Vagina (tissue), 2 donors: ENCODE measurements around the gene PRKCQ. TPM values are rescaled to one million over a fixed set of nuclear protein-coding genes. Genes with fewer than 3 reads are reported as not detected.
A peak's percentile ranks its signal among the peaks of the same experiment; 100 is the strongest.

Source experiments
- DNase-seq, 2 donors: peaks; one replicate each; pipeline ENCODE4 v3.0.0-alpha.2; 2017; ENCODE audit errors: extremely low spot score in 2 of 2
- H3K27ac ChIP-seq: fragments of 200-600 bp; sonication (generic); one replicate; pipeline ENCODE4 v1.5.1; 2019
- H3K27me3 ChIP-seq: fragments of 200-600 bp; sonication (generic); one replicate; pipeline ENCODE4 v1.5.1; 2019
- H3K36me3 ChIP-seq, 2 donors: fragments of 200-600 bp; sonication (generic); one replicate each; pipeline ENCODE4 v1.5.1; 2017 to 2019
- H3K4me1 ChIP-seq: fragments of 200-600 bp; sonication (generic); one replicate; pipeline ENCODE4 v1.5.1; 2019
- H3K4me3 ChIP-seq, 2 donors: fragments of 200-600 bp; sonication (generic); 1 replicate in 1 of 2; 2 replicates in 1 of 2; pipeline ENCODE4 v1.5.1; 2016 to 2019
- H3K9me3 ChIP-seq: fragments of 200-600 bp; sonication (generic); one replicate; pipeline ENCODE4 v1.5.1; 2019
- POLR2A ChIP-seq, 2 donors: fragments of 450-650 bp; IDR thresholded peaks; one replicate each; pipeline ENCODE4 v1.6.1; 2017; ENCODE audit warnings: antibody characterized with exemption in 2 of 2, mild to moderate bottlenecking in 2 of 2, moderate library complexity in 2 of 2
- POLR2AphosphoS5 ChIP-seq, 2 donors: sonication (generic); formaldehyde crosslinking; IDR thresholded peaks; one replicate each; pipeline ENCODE4 v1.9.0; 2017; ENCODE audit warnings: antibody characterized with exemption in 2 of 2, mild to moderate bottlenecking in 2 of 2, low read depth in 1 of 2; ENCODE audit not compliant: insufficient read depth in 1 of 2
- intact Hi-C: fragments of 100-400 bp; cut with DNase I; formaldehyde crosslinking; loops from one replicate; pipeline ENCODE4 v1.15.1; 2023
- total RNA-seq: library from RNA; depleted of rRNA; stranded (reverse); fragments of >200 nt; gene quantifications from one replicate; pipeline ENCODE4 v1.2.3, GENCODE V29; 2016
- TF ChIP-seq, protein P1 (sequence below), 3 experiments: fragments of 450-650 bp in 2 of 3; fragments of 200-600 bp in 1 of 3; sonication (generic) in 1 of 3; IDR thresholded peaks; one replicate each; pipeline ENCODE4 v1.5.1; 2017 to 2019; ENCODE audit warnings: antibody characterized with exemption in 3 of 3, mild to moderate bottlenecking in 2 of 3, moderate library complexity in 2 of 3

The PRKCQ gene
- total RNA-seq, result 3.7 TPM

DNA sequence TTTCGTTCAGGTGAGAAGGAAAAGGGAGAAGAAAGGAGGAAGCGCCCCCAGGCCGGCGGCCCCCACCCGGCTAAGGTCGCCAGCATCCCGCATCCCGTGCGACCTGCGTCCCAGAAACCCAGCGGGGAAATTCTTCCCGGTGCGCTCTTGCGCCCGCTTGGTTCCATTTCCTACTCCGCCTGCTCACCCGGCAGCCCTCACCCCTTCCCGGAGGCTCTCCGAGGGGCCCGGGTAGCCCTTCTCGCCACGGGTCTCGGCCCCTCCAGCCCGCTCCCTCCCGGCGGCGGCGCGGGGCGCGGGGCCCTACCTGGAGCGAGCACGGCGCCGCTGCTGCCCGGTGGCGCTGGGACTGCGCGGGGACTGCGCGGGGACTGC is at the start of gene PRKCQ:
PRKCQ (minus strand) TSS at position 373 of the 375 bp plus-strand sequence. CDS start 65,141 bp downstream, outside the sequence.
- Histone ChIP-seq H3K27me3 (no peaks in the 10 kb centered on the region), H3K4me3 (peak within 1 kb of the TSS; percentile 52 to 86), H3K4me1 (no peaks in the 10 kb centered on the region), H3K27ac (peak within 1 kb of the TSS; percentile 20), H3K36me3 (no peaks in the 10 kb centered on the region), H3K9me3 (no peaks in the 10 kb centered on the region)
- intact Hi-C loops, result no loop called here
- TF ChIP-seq POLR2A (IDR thresholded peaks at IDR 0.05), result no peak
- no peak for TF ChIP-seq POLR2AphosphoS5 (IDR thresholded peaks at IDR 0.05; ENCODE audit: insufficient read depth in 1 of 2, low read depth in 1 of 2)
- TF ChIP-seq, protein P1, sequence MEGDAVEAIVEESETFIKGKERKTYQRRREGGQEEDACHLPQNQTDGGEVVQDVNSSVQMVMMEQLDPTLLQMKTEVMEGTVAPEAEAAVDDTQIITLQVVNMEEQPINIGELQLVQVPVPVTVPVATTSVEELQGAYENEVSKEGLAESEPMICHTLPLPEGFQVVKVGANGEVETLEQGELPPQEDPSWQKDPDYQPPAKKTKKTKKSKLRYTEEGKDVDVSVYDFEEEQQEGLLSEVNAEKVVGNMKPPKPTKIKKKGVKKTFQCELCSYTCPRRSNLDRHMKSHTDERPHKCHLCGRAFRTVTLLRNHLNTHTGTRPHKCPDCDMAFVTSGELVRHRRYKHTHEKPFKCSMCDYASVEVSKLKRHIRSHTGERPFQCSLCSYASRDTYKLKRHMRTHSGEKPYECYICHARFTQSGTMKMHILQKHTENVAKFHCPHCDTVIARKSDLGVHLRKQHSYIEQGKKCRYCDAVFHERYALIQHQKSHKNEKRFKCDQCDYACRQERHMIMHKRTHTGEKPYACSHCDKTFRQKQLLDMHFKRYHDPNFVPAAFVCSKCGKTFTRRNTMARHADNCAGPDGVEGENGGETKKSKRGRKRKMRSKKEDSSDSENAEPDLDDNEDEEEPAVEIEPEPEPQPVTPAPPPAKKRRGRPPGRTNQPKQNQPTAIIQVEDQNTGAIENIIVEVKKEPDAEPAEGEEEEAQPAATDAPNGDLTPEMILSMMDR (IDR thresholded peaks at IDR 0.05), result no peak
- DNase-seq, result no peak

DNA sequence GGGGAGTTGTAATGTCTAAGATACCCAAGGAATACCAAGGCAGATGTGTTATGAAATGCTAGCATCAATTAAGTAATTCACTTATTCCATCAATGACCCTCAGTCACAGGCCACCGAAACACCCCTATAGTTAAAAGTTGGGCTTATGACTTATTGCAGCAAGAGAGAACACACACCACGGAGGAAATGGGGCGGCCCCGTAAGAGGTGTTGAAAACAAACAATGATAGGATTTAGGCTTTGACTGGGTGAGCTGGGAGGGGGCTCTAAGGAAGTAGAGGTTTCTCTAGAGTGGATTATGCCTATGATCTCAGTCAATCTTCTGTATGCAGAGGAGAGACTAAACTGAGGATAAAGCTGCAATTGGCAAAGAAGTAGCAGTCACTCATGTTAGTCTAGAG is 45.4 kb upstream of the PRKCQ start:
- no peak overlapping the region for H3K27ac ChIP-seq
- no peak for DNase-seq
- intact Hi-C loops, result no loop called here
- TF ChIP-seq POLR2AphosphoS5 (IDR thresholded peaks at IDR 0.05; ENCODE audit: insufficient read depth in 1 of 2, low read depth in 1 of 2), result no peak
- TF ChIP-seq POLR2A (IDR thresholded peaks at IDR 0.05), result no peak
- TF ChIP-seq, protein P1 (IDR thresholded peaks at IDR 0.05), result no peak
- no peak overlapping the region for H3K4me3 ChIP-seq
- no peaks in the 10 kb centered on the region for H3K27me3 ChIP-seq
- H3K9me3 ChIP-seq, result no peaks in the 10 kb centered on the region
- H3K36me3 ChIP-seq, result no peaks in the 10 kb centered on the region
- H3K4me1 ChIP-seq, result no peaks in the 10 kb centered on the region

DNA sequence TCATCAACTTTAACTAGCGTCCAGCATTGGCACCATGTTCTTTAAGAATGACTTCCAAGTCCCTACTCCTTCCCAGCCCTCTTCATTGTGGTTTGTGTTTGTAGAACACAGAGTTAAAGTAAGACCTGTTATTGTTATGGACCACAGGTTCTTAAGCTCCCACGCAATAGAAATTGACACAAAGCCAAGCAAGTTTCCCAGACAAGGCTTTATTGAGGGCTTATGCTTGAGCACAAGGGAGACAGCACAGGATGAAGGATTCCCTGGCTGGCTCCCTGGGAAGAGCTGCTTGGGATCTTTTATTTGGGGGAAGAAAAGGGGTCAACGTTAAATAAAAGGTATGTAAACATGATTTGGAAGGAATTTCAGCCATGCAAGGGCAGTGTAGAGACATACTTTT is 44.3 kb upstream of the PRKCQ start:
- H3K9me3 ChIP-seq, result no peaks in the 10 kb centered on the region

DNA sequence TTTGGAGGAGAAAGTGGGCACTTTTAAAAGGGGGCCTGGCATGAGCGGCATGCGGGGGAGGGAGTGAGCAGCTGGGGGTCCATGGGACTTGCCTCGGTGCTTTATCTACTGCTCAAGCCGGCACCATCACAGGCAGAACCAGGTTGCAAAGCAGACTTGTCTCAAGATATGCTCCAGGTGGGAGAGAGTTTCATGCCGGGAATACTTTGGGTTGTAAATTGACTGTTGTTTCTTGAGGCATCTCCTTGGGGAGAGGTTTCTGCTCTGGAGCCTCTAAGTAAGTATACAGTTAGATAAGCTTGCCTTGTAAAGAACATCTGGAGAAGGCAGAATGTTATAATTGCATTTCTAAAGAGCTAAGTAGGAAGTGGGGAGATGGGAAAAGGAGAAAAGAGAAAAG is 42.8 kb upstream of the PRKCQ start:
- TF ChIP-seq POLR2AphosphoS5 (IDR thresholded peaks at IDR 0.05; ENCODE audit: insufficient read depth in 1 of 2, low read depth in 1 of 2), result no peak
- TF ChIP-seq, protein P1 (IDR thresholded peaks at IDR 0.05), result no peak
- TF ChIP-seq POLR2A (IDR thresholded peaks at IDR 0.05), result no peak
- Histone ChIP-seq H3K4me3 (no peak overlapping the region), H3K36me3 (no peaks in the 10 kb centered on the region), H3K4me1 (no peaks in the 10 kb centered on the region), H3K9me3 (no peaks in the 10 kb centered on the region), H3K27me3 (no peaks in the 10 kb centered on the region), H3K27ac (no peak overlapping the region)
- no peak for DNase-seq
- intact Hi-C loops, result no loop called here

More for the DNA sequence above, 44.3 kb upstream of the PRKCQ start:
- intact Hi-C loops, result no loop called here
- DNase-seq, result no peak
- Histone ChIP-seq H3K4me3 (no peak overlapping the region), H3K27me3 (no peaks in the 10 kb centered on the region), H3K4me1 (no peaks in the 10 kb centered on the region), H3K36me3 (no peaks in the 10 kb centered on the region), H3K27ac (no peak overlapping the region)
- TF ChIP-seq, protein P1 (IDR thresholded peaks at IDR 0.05), result no peak

DNA sequence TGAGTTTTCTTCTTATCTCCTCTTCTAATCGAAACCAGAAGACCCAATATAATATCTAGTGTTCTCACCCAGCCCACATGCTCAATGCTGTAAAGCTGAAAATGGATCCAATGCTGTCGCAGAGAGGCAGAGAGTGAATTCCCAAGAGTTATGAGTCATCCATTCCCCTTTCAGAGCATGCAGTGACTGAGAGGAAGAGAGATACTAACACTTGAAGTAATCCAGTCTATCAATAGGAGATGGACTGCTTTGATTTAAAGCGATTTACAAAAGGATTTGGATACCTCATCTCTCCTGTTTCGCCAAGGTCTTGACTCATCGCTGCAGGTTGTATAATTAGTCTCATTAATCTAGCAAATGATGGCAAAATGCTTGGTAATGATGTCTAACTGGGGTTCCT is 41.5 kb upstream of the PRKCQ start:
- intact Hi-C loops, result no loop called here
- H3K36me3 ChIP-seq, result no peaks in the 10 kb centered on the region
- no peak overlapping the region for H3K4me3 ChIP-seq
- no peaks in the 10 kb centered on the region for H3K9me3 ChIP-seq
- H3K27ac ChIP-seq, result no peak overlapping the region
- H3K4me1 ChIP-seq, result no peaks in the 10 kb centered on the region
- TF ChIP-seq POLR2AphosphoS5 (IDR thresholded peaks at IDR 0.05; ENCODE audit: insufficient read depth in 1 of 2, low read depth in 1 of 2), result no peak
- no peak for TF ChIP-seq POLR2A (IDR thresholded peaks at IDR 0.05)
- TF ChIP-seq, protein P1 (IDR thresholded peaks at IDR 0.05), result no peak
- DNase-seq, result no peak
- H3K27me3 ChIP-seq, result no peaks in the 10 kb centered on the region
